HCT116 (cell line): ENCODE data around the gene SRRD. TPM values are rescaled to one million over a fixed set of nuclear protein-coding genes. Genes with fewer than 3 reads are reported as not detected.

ENCODE experiments used
- ATAC-seq: fragments of 200-7000 bp; cut with Tn5 transposase; 2 replicates; pipeline ENCODE4 v1.9.1; 2020; ENCODE audit warnings: mild to moderate bottlenecking, moderate library complexity
- BruUV-seq: library from RNA; stranded (reverse); fragments of 400-500 nt; replicated peaks from 2 replicates; lab custom pipeline; 2021; lab: Mats Ljungman, UMichigan
- CTCF ChIA-PET: fragments of 300-600 bp; sonication (Branson Sonifier 250); formaldehyde crosslinking; loops from one replicate; lab custom pipeline; 2021; ENCODE audit warnings: antibody characterized with exemption; lab: Charles Lee
- POLR2A ChIA-PET: fragments of 300-600, 350-600 bp; sonication (Branson Sonifier 250); formaldehyde crosslinking; loops from one replicate; lab custom pipeline; 2021; ENCODE audit warnings: antibody characterized with exemption; lab: Charles Lee
- RAD21 ChIA-PET, 2 experiments: fragments of 300-600 bp; sonication (Branson Sonifier 250); formaldehyde crosslinking; loops; one replicate each; lab custom pipeline; 2023; ENCODE audit warnings: low total read pairs in 2 of 2; ENCODE audit not compliant: uncharacterized antibody in 2 of 2, unreplicated experiment in 2 of 2, low non-redundant PET in 1 of 2; lab: Charles Lee
- DNase-seq: peaks from one replicate; pipeline ENCODE4 v3.0.0-alpha.2; 2010; ENCODE audit warnings: low read depth, low spot score
- H2AFZ ChIP-seq: fragments of 200-600 bp; shearing (Covaris generic), sonication (generic); 2 replicates; pipeline ENCODE4 v1.6.1; 2017; ENCODE audit warnings: low read depth, mixed run types, mixed read lengths, antibody characterized with exemption, low read length; ENCODE audit not compliant: poor library complexity, severe bottlenecking
- H3K27ac ChIP-seq: 2 replicates; pipeline ENCODE4 v1.5.1; 2012; ENCODE audit warnings: low read depth, low read length
- H3K27me3 ChIP-seq: fragments of 200-600 bp; sonication (generic); 2 replicates; pipeline ENCODE4 v1.6.1; 2016; ENCODE audit warnings: mixed run types, low read length, mixed read lengths; ENCODE audit not compliant: insufficient read depth
- H3K36me3 ChIP-seq, 2 experiments: fragments of 200-500 bp in 1 of 2; fragments of 200-600 bp in 1 of 2; sonication (Bioruptor generic) in 1 of 2; sonication (generic) in 1 of 2; 2 replicates each; pipeline versions ENCODE4 v1.5.1 to v1.6.1; 2014 to 2016; ENCODE audit warnings: low read length in 2 of 2, inconsistent platforms in 1 of 2, mixed read lengths in 1 of 2, mixed run types in 1 of 2; ENCODE audit not compliant: insufficient read depth in 2 of 2, control insufficient read depth in 1 of 2
- H3K4me1 ChIP-seq, 2 experiments: fragments of 200-600 bp in 1 of 2; sonication (generic) in 1 of 2; 2 replicates each; pipeline versions ENCODE4 v1.5.1 to v1.6.1; 2012 to 2017; ENCODE audit warnings: low read length in 2 of 2, inconsistent platforms in 1 of 2, mild to moderate bottlenecking in 1 of 2, mixed read lengths in 1 of 2, mixed run types in 1 of 2, moderate library complexity in 1 of 2; ENCODE audit not compliant: insufficient read depth in 2 of 2, control insufficient read depth in 1 of 2
- H3K4me2 ChIP-seq: fragments of 200-600 bp; sonication (generic); 2 replicates; pipeline ENCODE4 v1.6.1; 2017; ENCODE audit warnings: mixed run types, low read length, mixed read lengths
- H3K4me3 ChIP-seq, 2 experiments: fragments of 200-600 bp in 1 of 2; sonication (generic) in 1 of 2; replicated peaks in 1 of 2; 2 replicates each; pipeline ENCODE4 v1.5.1; 2011 to 2016; ENCODE audit warnings: low read length in 2 of 2, control low read depth in 1 of 2, low read depth in 1 of 2, mild to moderate bottlenecking in 1 of 2, mixed read lengths in 1 of 2, mixed run types in 1 of 2
- H3K79me2 ChIP-seq: fragments of 200-600 bp; sonication (generic); 2 replicates; pipeline ENCODE4 v1.6.1; 2017; ENCODE audit warnings: mild to moderate bottlenecking, mixed run types, low read length, moderate library complexity, mixed read lengths; ENCODE audit not compliant: insufficient read depth
- H3K9ac ChIP-seq: fragments of 200-600 bp; sonication (generic); 2 replicates; pipeline ENCODE4 v1.6.1; 2016; ENCODE audit warnings: low read length, mixed read lengths
- H3K9me2 ChIP-seq: fragments of 200-600 bp; sonication (generic), shearing (Covaris generic); 2 replicates; pipeline ENCODE4 v1.6.1; 2017; ENCODE audit warnings: mixed run types, mild to moderate bottlenecking, moderate library complexity; ENCODE audit not compliant: insufficient read depth
- H3K9me3 ChIP-seq, 2 experiments: fragments of 200-500 bp in 1 of 2; fragments of 200-600 bp in 1 of 2; sonication (Bioruptor generic) in 1 of 2; sonication (generic) in 1 of 2; 2 replicates each; pipeline ENCODE4 v1.6.1; 2014 to 2017; ENCODE audit warnings: low read length in 2 of 2, mixed read lengths in 2 of 2, inconsistent platforms in 1 of 2, low read depth in 1 of 2, mild to moderate bottlenecking in 1 of 2, mixed run types in 1 of 2, moderate library complexity in 1 of 2; ENCODE audit not compliant: control insufficient read depth in 1 of 2, insufficient read depth in 1 of 2
- H4K20me1 ChIP-seq: fragments of 200-600 bp; sonication (generic), shearing (Covaris generic); 2 replicates; pipeline ENCODE4 v1.6.1; 2017; ENCODE audit warnings: mixed run types, mild to moderate bottlenecking, moderate library complexity; ENCODE audit not compliant: insufficient read depth
- ATF3 ChIP-seq: IDR thresholded peaks from 2 replicates; pipeline ENCODE4 v1.6.1; 2012
- CBX3 ChIP-seq: IDR thresholded peaks from 2 replicates; pipeline ENCODE4 v1.6.1; 2012; ENCODE audit warnings: low read depth
- EGR1 ChIP-seq: IDR thresholded peaks from 2 replicates; pipeline ENCODE4 v1.6.1; 2012; ENCODE audit warnings: low read depth
- ELF1 ChIP-seq: IDR thresholded peaks from 2 replicates; pipeline ENCODE4 v1.6.1; 2012; ENCODE audit warnings: low read depth, borderline replicate concordance
- EZH2 ChIP-seq: fragments of 200-600 bp; sonication (generic); IDR thresholded peaks from 2 replicates; pipeline ENCODE4 v1.6.1; 2017; ENCODE audit warnings: antibody characterized with exemption, mixed run types
- EZH2phosphoT487 ChIP-seq: fragments of 200-600 bp; IDR thresholded peaks from 2 replicates; pipeline ENCODE4 v1.6.1; 2018; ENCODE audit warnings: antibody characterized with exemption, borderline replicate concordance
- FOSL1 ChIP-seq: IDR thresholded peaks from 2 replicates; pipeline ENCODE4 v1.6.1; 2012; ENCODE audit warnings: low read depth
- JUND ChIP-seq: IDR thresholded peaks from 2 replicates; pipeline ENCODE4 v1.6.1; 2012
- MAX ChIP-seq: IDR thresholded peaks from 2 replicates; pipeline ENCODE4 v1.6.1; 2012
- POLR2A ChIP-seq: IDR thresholded peaks from 2 replicates; pipeline ENCODE4 v1.7.0; 2011; ENCODE audit warnings: borderline replicate concordance; ENCODE audit not compliant: insufficient read depth, insufficient read length; ENCODE audit errors: extremely low read depth
- POLR2AphosphoS5 ChIP-seq: IDR thresholded peaks from 2 replicates; pipeline ENCODE4 v1.6.1; 2011; ENCODE audit warnings: mild to moderate bottlenecking, low read depth, low read length, moderate library complexity
- SP1 ChIP-seq: IDR thresholded peaks from 2 replicates; pipeline ENCODE4 v1.6.1; 2012; ENCODE audit warnings: low read depth
- SRF ChIP-seq: IDR thresholded peaks from 2 replicates; pipeline ENCODE4 v1.6.1; 2012; ENCODE audit warnings: low read depth
- TCF7L2 ChIP-seq: IDR thresholded peaks from 2 replicates; pipeline ENCODE4 v1.7.0; 2011; ENCODE audit warnings: borderline replicate concordance, inconsistent platforms; ENCODE audit not compliant: insufficient read depth, insufficient read length; ENCODE audit errors: extremely low read depth
- YY1 ChIP-seq: IDR thresholded peaks from 2 replicates; pipeline ENCODE4 v1.6.1; 2011; ENCODE audit warnings: low read length, low read depth, moderate library complexity, mild to moderate bottlenecking; ENCODE audit not compliant: insufficient replicate concordance; ENCODE audit errors: extremely low read depth
- ZFX ChIP-seq: fragments of 450-650 bp; IDR thresholded peaks from 2 replicates; pipeline ENCODE4 v1.6.1; 2017
- intact Hi-C: fragments of 100-400 bp; cut with micrococcal nuclease; formaldehyde crosslinking; loops from 2 replicates; pipeline ENCODE4 v1.10.0; 2022
- total RNA-seq: library from RNA; stranded (reverse); gene quantifications from one replicate; pipeline ENCODE4 v1.2.1, GENCODE V29; 2021; ENCODE audit not compliant: unreplicated experiment

Gene SRRD
- total RNA-seq, 1 experiment from 2014 or later, result 30.4 TPM

DNA sequence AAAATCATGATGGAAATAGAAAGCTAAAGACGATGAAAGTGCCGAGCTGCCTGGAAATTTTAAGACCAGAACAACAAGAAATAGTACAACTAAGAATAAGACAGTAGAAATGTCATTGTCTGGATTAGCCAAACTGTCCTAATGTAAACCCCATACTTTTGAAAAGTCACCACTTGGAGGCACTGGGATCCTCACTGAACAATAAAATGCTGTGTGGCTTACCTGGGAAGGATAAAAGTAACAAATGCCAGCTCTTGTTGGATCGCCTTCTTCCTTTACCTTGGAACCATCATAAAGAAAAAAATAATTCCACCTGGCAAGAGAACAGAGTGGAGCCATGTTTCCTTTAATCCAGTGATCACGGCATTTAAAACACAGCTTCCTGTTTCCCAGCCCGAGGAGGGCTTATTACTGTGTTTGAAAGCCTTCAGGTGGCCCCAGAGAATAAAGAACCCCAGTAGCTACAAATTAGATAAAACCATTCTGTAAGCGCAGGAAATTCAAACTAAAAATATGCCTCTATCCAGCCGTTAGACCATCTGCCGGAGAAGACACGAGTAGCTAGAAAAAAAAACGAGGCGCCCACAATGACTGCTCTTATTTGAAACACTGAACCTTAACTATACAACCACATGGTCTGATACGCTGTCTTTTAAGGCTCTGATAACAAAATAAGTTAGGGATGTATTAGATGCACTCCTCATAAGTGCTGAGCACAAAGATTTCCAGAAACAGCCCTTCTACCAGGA is 4.5 kb upstream of the SRRD start:
- H3K27me3 ChIP-seq, result no peaks in the 10 kb centered on the region
- ChIA-PET RAD21 (no interaction called here), CTCF (no interaction called here), POLR2A (no interaction called here)
- H2AFZ ChIP-seq, result no peak overlapping the region
- no peak overlapping the region for H3K9ac ChIP-seq
- peaks cover 19 to 20% of the 10 kb centered on the region in 2 experiments; a peak in 3 of 4 replicates for H3K36me3 ChIP-seq
- intact Hi-C loops, result no loop called here
- H3K4me2 ChIP-seq, result no peak overlapping the region
- ATAC-seq (no peak), DNase-seq (no peak)
- no peak overlapping the region for H3K27ac ChIP-seq
- peaks cover 3 to 11% of the 10 kb centered on the region in 2 experiments; a peak in 3 of 4 replicates for H3K4me1 ChIP-seq
- no peaks in the 10 kb centered on the region for H3K9me2 ChIP-seq
- no TSS peak for BruUV-seq
- peaks cover 38% of the 10 kb centered on the region for H3K79me2 ChIP-seq
- H4K20me1 ChIP-seq, result no peaks in the 10 kb centered on the region
- H3K4me3 ChIP-seq, result no peak overlapping the region
- H3K9me3 ChIP-seq, result no peaks in the 10 kb centered on the region
- TF ChIP-seq ATF3, result no peak
- TF ChIP-seq FOSL1, result no peak
- TF ChIP-seq EZH2phosphoT487, result no peak
- TF ChIP-seq SP1, result no peak
- TF ChIP-seq ELF1, result no peak
- TF ChIP-seq SRF, result no peak
- no peak for TF ChIP-seq EGR1
- TF ChIP-seq POLR2A, result no peak
- TF ChIP-seq TCF7L2, result no peak
- TF ChIP-seq MAX, result no peak
- TF ChIP-seq YY1, result no peak
- no peak for TF ChIP-seq JUND
- no peak for TF ChIP-seq ZFX
- TF ChIP-seq POLR2AphosphoS5, result no peak
- TF ChIP-seq CBX3, result no peak
- TF ChIP-seq EZH2, result no peak
